Chondrocyte (in vitro differentiated cells): ENCODE measurements around the gene SLX1B. TPM values are rescaled to one million over a fixed set of nuclear protein-coding genes. Genes with fewer than 3 reads are reported as not detected.
"Not testable (repeated sequence)": the region's sequence is repeated elsewhere in the genome, so short reads cannot be mapped to it uniquely, and the experiment has no call there.

Source experiments
- DNase-seq: peaks from one replicate; pipeline ENCODE4 v3.0.0; 2021; ENCODE audit warnings: mixed read lengths, low spot score
- H3K27ac Mint-ChIP-seq: one replicate; pipeline ENCODE4 v1.8.0; 2021; ENCODE audit warnings: mild to moderate bottlenecking, moderate library complexity, mixed read lengths; ENCODE audit not compliant: unreplicated experiment
- H3K27me3 Mint-ChIP-seq: 2 replicates; pipeline ENCODE4 v1.8.0; 2021; ENCODE audit warnings: low read depth, mixed read lengths
- H3K36me3 Mint-ChIP-seq: 2 replicates; pipeline ENCODE4 v1.8.0; 2021; ENCODE audit warnings: low read depth, mixed read lengths
- H3K4me1 Mint-ChIP-seq: 2 replicates; pipeline ENCODE4 v1.8.0; 2021; ENCODE audit warnings: low read depth, mild to moderate bottlenecking, mixed read lengths
- H3K4me3 Mint-ChIP-seq: one replicate; pipeline ENCODE4 v1.8.0; 2021; ENCODE audit warnings: mild to moderate bottlenecking, moderate library complexity, mixed read lengths; ENCODE audit not compliant: unreplicated experiment
- H3K9me3 Mint-ChIP-seq: 2 replicates; pipeline ENCODE4 v1.8.0; 2021; ENCODE audit warnings: low read depth, mixed read lengths
- total RNA-seq: library from RNA; stranded (reverse); gene quantifications from 3 replicates; pipeline ENCODE4 v1.2.1, GENCODE V29; 2021

SLX1B gene
- total RNA-seq, 1 donor from 2014 or later: 13.0 TPM

DNA sequence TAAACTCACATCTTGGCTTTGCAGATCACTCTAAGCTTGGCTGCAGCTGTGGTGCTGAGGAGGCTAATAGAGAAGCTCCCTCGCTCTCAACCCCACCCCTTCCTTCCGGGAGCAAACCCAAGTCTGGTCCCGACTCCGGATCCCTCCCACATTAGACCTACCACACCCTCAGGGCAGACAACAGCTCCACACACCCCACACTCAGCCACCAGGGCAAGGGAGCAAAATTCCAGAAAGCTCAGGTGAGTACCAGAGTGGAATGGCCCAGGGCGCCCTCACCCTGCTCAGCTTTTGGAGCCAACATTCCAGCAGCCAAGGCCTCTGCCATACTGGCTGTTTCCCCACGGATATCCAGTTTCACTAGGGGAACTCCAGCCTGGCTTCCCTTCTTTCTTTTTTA lies 15.3 kb downstream of the SLX1B start:
- not testable (repeated sequence) for H3K27me3 Mint-ChIP-seq, H3K36me3 Mint-ChIP-seq, H3K4me3 Mint-ChIP-seq, H3K9me3 Mint-ChIP-seq, H3K4me1 Mint-ChIP-seq
- DNase-seq: peak; percentile 48
- H3K27ac Mint-ChIP-seq: peak overlapping the region; percentile 85

DNA sequence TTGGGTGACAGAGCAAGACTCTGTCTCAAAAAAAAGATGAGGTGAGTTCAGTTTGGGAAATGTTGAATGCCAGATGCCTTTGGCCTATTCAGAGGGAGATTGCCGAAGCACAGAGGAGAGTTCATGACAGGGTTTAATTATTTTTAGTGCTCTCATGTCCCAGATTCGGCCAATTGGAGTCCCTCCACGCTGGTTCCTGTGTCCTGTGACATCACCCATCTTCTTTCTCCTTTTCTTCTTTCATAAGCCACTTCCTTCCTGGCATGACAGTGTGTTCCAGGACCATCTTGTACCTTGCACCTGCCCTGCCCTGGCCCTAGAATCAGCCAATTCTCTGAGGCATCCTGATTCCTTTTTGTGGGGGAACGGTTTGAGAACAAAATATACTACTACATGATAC lies 17.7 kb downstream of the SLX1B start:
- H3K36me3 Mint-ChIP-seq, H3K27me3 Mint-ChIP-seq, H3K4me3 Mint-ChIP-seq, H3K27ac Mint-ChIP-seq, DNase-seq, H3K9me3 Mint-ChIP-seq, H3K4me1 Mint-ChIP-seq: not testable (repeated sequence)

DNA sequence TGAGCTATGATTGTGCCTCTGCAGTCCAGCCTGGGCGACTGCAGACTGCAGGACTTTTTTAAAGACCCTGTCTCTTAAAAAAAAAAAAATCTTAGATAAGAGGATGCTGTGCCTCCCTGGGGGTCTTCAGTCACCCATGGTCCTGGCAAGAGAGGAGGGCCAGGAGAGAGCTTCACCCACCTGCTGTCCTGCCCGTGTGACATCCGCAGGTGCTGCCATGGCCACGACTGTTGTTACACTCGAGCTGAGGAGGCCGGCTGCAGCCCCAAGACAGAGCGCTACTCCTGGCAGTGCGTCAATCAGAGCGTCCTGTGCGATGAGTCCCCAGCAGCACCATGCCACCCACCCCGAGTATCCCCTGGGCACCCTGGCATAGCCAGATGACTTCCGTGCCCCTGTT lies 27.9 kb downstream of the SLX1B start:
- not testable (repeated sequence) for H3K27ac Mint-ChIP-seq, H3K9me3 Mint-ChIP-seq

DNA sequence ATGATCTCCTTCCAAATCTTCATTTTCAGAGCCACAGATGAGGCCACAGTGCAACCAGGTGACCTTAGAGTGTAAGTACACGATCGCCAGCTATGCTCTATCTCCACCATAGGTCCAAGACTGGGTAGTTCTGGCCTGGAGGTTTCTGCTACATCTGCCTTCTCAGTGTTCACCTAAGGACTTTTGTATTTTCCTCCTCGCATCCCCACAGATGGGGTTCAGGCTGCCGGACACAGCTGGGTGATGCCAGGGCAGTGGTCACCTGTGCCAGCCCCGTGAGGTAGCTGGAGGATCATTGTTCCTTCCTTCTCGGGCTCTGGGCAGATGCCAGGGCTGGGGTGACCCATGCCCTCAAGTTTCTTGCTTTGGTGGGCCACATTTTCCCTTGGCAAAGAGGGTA lies 52.0 kb downstream of the SLX1B start, which contains the start of gene NPIPB12:
NPIPB12 (minus strand) TSS at position 101 of the 400 bp plus-strand sequence.
- not testable (repeated sequence) for H3K9me3 Mint-ChIP-seq, H3K36me3 Mint-ChIP-seq, DNase-seq, H3K4me3 Mint-ChIP-seq, H3K27me3 Mint-ChIP-seq, H3K4me1 Mint-ChIP-seq, H3K27ac Mint-ChIP-seq

More for the DNA sequence above, 27.9 kb downstream of the SLX1B start:
- not testable (repeated sequence) for H3K4me1 Mint-ChIP-seq, H3K4me3 Mint-ChIP-seq, H3K36me3 Mint-ChIP-seq, H3K27me3 Mint-ChIP-seq
- peak; percentile 94 for DNase-seq

Other genes with a start within 250 kb of the SLX1B start
- 0.64 to 1.1 TPM (median 0.75 TPM) in 3 replicates for gene NPIPB11, start 47.8 kb upstream of the SLX1B start, total RNA-seq
- gene BOLA2, start 182 bp upstream of the SLX1B start, total RNA-seq: 4.9 to 6.0 TPM (median 5.9 TPM) in 3 replicates
- 0.56 to 4.7 TPM (median 2.7 TPM) in 3 replicates for gene SULT1A4, start 5.4 kb downstream of the SLX1B start, total RNA-seq
- 37.3 to 63.1 TPM (median 44.9 TPM) in 3 replicates for gene NPIPB12, start 51.9 kb downstream of the SLX1B start, total RNA-seq
- gene SPN, start 208.7 kb downstream of the SLX1B start, total RNA-seq: not detected in 3 replicates
- gene QPRT, start 224.6 kb downstream of the SLX1B start, total RNA-seq: 19.5 to 21.8 TPM (median 20.7 TPM) in 3 replicates